GM23338 (cell line): ENCODE data around the gene DLST. TPM values are rescaled to one million over a fixed set of nuclear protein-coding genes. Genes with fewer than 3 reads are reported as not detected.

Source experiments
- ATAC-seq: fragments of 200-7000 bp; cut with Tn5 transposase; 3 replicates; pipeline ENCODE4 v1.9.1; 2020
- DNase-seq: peaks from one replicate; pipeline ENCODE4 v3.0.0-alpha.2; 2015; ENCODE audit warnings: low spot score
- H2AFZ ChIP-seq: fragments of 200-600 bp; sonication (generic); 2 replicates; pipeline ENCODE4 v1.8.0; 2016; ENCODE audit warnings: antibody characterized with exemption, mild to moderate bottlenecking, moderate library complexity
- H3F3A ChIP-seq: fragments of 200-600 bp; sonication (generic); replicated peaks from 2 replicates; pipeline ENCODE4 v1.8.0; 2017; ENCODE audit warnings: antibody characterized with exemption, mixed run types, low read depth
- H3K27ac ChIP-seq: fragments of 200-600 bp; sonication (generic); 2 replicates; pipeline ENCODE4 v1.6.1; 2016; ENCODE audit warnings: low read depth
- H3K27me3 ChIP-seq: fragments of 200-600 bp; sonication (generic); 2 replicates; pipeline ENCODE4 v1.8.0; 2016; ENCODE audit warnings: mild to moderate bottlenecking, mixed run types, moderate library complexity; ENCODE audit not compliant: insufficient read depth
- H3K36me3 ChIP-seq: fragments of 200-600 bp; sonication (generic); 2 replicates; pipeline ENCODE4 v1.8.0; 2016; ENCODE audit warnings: mild to moderate bottlenecking; ENCODE audit not compliant: insufficient read depth
- H3K4me1 ChIP-seq: fragments of 200-600 bp; sonication (generic); 2 replicates; pipeline ENCODE4 v1.8.0; 2016; ENCODE audit warnings: mild to moderate bottlenecking, moderate library complexity; ENCODE audit not compliant: insufficient read depth
- H3K4me2 ChIP-seq: fragments of 200-600 bp; sonication (generic); 2 replicates; pipeline ENCODE4 v1.7.1; 2017; ENCODE audit warnings: mixed run types
- H3K4me3 ChIP-seq: fragments of 200-600 bp; sonication (generic); 2 replicates; pipeline ENCODE4 v1.6.1; 2016; ENCODE audit warnings: mixed run types
- H3K79me2 ChIP-seq: fragments of 200-600 bp; sonication (generic); replicated peaks from 2 replicates; pipeline ENCODE4 v1.8.0; 2017; ENCODE audit warnings: mild to moderate bottlenecking; ENCODE audit not compliant: insufficient read depth
- H3K9me2 ChIP-seq: fragments of 200-600 bp; sonication (generic); 2 replicates; pipeline ENCODE4 v1.8.0; 2017; ENCODE audit not compliant: insufficient read depth
- H4K20me1 ChIP-seq: fragments of 200-600 bp; sonication (generic); replicated peaks from 2 replicates; pipeline ENCODE4 v1.8.0; 2017; ENCODE audit warnings: mild to moderate bottlenecking; ENCODE audit not compliant: insufficient read depth
- H3K27ac Mint-ChIP-seq: 2 replicates; pipeline ENCODE4 v1.8.0; 2020; ENCODE audit warnings: inconsistent platforms, mild to moderate bottlenecking, moderate library complexity, mixed read lengths
- H3K27me3 Mint-ChIP-seq: 3 replicates; pipeline ENCODE4 v1.8.0; 2022; ENCODE audit warnings: low read depth, mild to moderate bottlenecking, moderate library complexity, mixed read lengths, inconsistent platforms; ENCODE audit not compliant: insufficient read depth, poor library complexity
- H3K36me3 Mint-ChIP-seq: 3 replicates; pipeline ENCODE4 v1.8.0; 2021; ENCODE audit warnings: low read depth, mild to moderate bottlenecking, inconsistent platforms, moderate library complexity, mixed read lengths
- H3K4me1 Mint-ChIP-seq: 3 replicates; pipeline ENCODE4 v1.8.0; 2020; ENCODE audit warnings: mild to moderate bottlenecking, inconsistent platforms, mixed read lengths
- H3K4me3 Mint-ChIP-seq: 3 replicates; pipeline ENCODE4 v1.8.0; 2021; ENCODE audit warnings: moderate library complexity, mild to moderate bottlenecking, inconsistent platforms, mixed read lengths
- H3K9me3 Mint-ChIP-seq: 3 replicates; pipeline ENCODE4 v1.8.0; 2020; ENCODE audit warnings: moderate library complexity, mild to moderate bottlenecking, inconsistent platforms, mixed read lengths
- CREB1 ChIP-seq: fragments of 250-450 bp; sonication (Bioruptor Pico); IDR thresholded peaks from 2 replicates; pipeline ENCODE4 v1.5.0; 2020; ENCODE audit warnings: low read depth, mild to moderate bottlenecking, moderate library complexity
- EZH2 ChIP-seq: fragments of 200-600 bp; sonication (generic); IDR thresholded peaks from one replicate; pipeline ENCODE4 v1.8.0; 2017; ENCODE audit warnings: antibody characterized with exemption, mild to moderate bottlenecking, low read depth; ENCODE audit not compliant: unreplicated experiment
- EZH2phosphoT487 ChIP-seq: fragments of 200-600 bp; sonication (generic); IDR thresholded peaks from one replicate; pipeline ENCODE4 v1.8.1; 2018; ENCODE audit warnings: antibody characterized with exemption; ENCODE audit not compliant: unreplicated experiment
- JUNB ChIP-seq: IDR thresholded peaks from one replicate; pipeline ENCODE4 v1.6.1; 2016; ENCODE audit warnings: antibody characterized with exemption; ENCODE audit not compliant: unreplicated experiment
- NANOG ChIP-seq: IDR thresholded peaks from 2 replicates; pipeline ENCODE4 v1.6.1; 2016; ENCODE audit warnings: antibody characterized with exemption, borderline replicate concordance
- POLR2AphosphoS5 ChIP-seq: IDR thresholded peaks from 2 replicates; pipeline ENCODE4 v1.6.1; 2016; ENCODE audit warnings: antibody characterized with exemption, low read depth
- STAT1 ChIP-seq: IDR thresholded peaks from one replicate; pipeline ENCODE4 v1.6.1; 2016; ENCODE audit warnings: antibody characterized with exemption; ENCODE audit not compliant: unreplicated experiment
- ZNF114 ChIP-seq: fragments of 250-450 bp; sonication (Bioruptor Pico); IDR thresholded peaks from 2 replicates; pipeline ENCODE4 v1.5.0; 2020; ENCODE audit warnings: mild to moderate bottlenecking, moderate library complexity
- ZNF331 ChIP-seq: fragments of 250-450 bp; sonication (Bioruptor Pico); IDR thresholded peaks from 2 replicates; pipeline ENCODE4 v1.5.0; 2020; ENCODE audit warnings: low read depth, mild to moderate bottlenecking, moderate library complexity
- polyA plus RNA-seq: library from polyadenylated mRNA; unstranded; fragments of >200 nt; fragmentation: Nextera tagmentation; extraction: Ambion mirVana; gene quantifications from 2 replicates; pipeline ENCODE4 v1.2.1, GENCODE V29; 2016
- total RNA-seq: library from RNA; depleted of rRNA; stranded (reverse); fragments of >200 nt; shearing (Covaris generic); gene quantifications from 2 replicates; pipeline ENCODE4 v1.2.3, GENCODE V29; 2014
- TF ChIP-seq, protein P1 (sequence below): IDR thresholded peaks from one replicate; pipeline ENCODE4 v1.6.1; 2018; ENCODE audit warnings: antibody characterized with exemption; ENCODE audit not compliant: unreplicated experiment
- TF ChIP-seq, protein P2 (sequence below), 2 experiments: fragments of 200-600 bp in 1 of 2; sonication (generic) in 1 of 2; conservative IDR thresholded peaks; 2 replicates each; pipeline versions ENCODE4 v1.5.1 to v1.6.1; 2016 to 2017; ENCODE audit warnings: antibody characterized with exemption in 2 of 2, low read depth in 2 of 2, mild to moderate bottlenecking in 2 of 2, moderate library complexity in 1 of 2
- TF ChIP-seq, protein P3 (sequence below): fragments of 250-450 bp; sonication (Bioruptor Pico); IDR thresholded peaks from 2 replicates; pipeline ENCODE4 v1.5.0; 2020; ENCODE audit warnings: mild to moderate bottlenecking, moderate library complexity
- TF ChIP-seq, protein P4 (sequence below): IDR thresholded peaks from 2 replicates; pipeline ENCODE4 v1.6.1; 2016; ENCODE audit warnings: antibody characterized with exemption

The DLST gene
- total and polyA plus RNA-seq, 2 experiments from 2014 or later: 11.2 to 106 TPM

DNA sequence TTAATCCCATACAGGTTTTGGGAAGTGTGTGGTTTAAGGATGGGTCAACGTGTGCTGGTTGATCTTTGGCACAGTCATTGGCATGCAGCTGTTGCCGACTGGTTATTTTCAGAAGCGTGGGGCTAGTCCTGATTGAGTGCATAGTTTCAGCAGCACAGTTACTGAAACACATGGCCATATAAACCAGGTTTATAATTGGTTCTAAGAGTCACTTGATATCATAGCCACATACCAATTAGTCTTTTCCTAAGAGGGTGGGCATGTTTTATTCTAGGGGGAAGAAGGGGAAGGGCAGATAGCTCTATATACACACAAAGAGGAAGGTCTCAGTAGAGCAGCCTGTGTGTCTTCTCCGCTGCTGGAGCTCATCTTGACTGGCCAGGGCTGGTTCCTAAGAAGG is 52.3 kb downstream of the DLST start:
- Mint-ChIP-seq H3K9me3 (no peaks in the 10 kb centered on the region), H3K36me3 (no peaks in the 10 kb centered on the region), H3K4me1 (no peaks in the 10 kb centered on the region; the same call in 2 of the 3 replicates), H3K27me3 (peaks cover 3% of the 10 kb centered on the region), H3K27ac (no peak overlapping the region), H3K4me3 (no peak overlapping the region)
- H3K27me3 ChIP-seq: no peaks in the 10 kb centered on the region
- H3F3A ChIP-seq: no peaks in the 10 kb centered on the region
- DNase-seq: no peak
- H3K9me2 ChIP-seq: no peaks in the 10 kb centered on the region
- H3K4me1 ChIP-seq: no peaks in the 10 kb centered on the region
- H3K4me3 ChIP-seq: no peak overlapping the region
- H3K4me2 ChIP-seq: no peak overlapping the region
- peak overlapping the region; percentile 95 for H2AFZ ChIP-seq
- no peaks in the 10 kb centered on the region for H3K36me3 ChIP-seq
- ATAC-seq: no peak; the same call in 2 of the 3 replicates
- no peaks in the 10 kb centered on the region for H4K20me1 ChIP-seq
- H3K79me2 ChIP-seq: no peaks in the 10 kb centered on the region
- no peak for TF ChIP-seq CREB1 (CRISPR knock-in tag)
- no peak for TF ChIP-seq STAT1
- no peak for TF ChIP-seq EZH2phosphoT487
- TF ChIP-seq, protein P1, sequence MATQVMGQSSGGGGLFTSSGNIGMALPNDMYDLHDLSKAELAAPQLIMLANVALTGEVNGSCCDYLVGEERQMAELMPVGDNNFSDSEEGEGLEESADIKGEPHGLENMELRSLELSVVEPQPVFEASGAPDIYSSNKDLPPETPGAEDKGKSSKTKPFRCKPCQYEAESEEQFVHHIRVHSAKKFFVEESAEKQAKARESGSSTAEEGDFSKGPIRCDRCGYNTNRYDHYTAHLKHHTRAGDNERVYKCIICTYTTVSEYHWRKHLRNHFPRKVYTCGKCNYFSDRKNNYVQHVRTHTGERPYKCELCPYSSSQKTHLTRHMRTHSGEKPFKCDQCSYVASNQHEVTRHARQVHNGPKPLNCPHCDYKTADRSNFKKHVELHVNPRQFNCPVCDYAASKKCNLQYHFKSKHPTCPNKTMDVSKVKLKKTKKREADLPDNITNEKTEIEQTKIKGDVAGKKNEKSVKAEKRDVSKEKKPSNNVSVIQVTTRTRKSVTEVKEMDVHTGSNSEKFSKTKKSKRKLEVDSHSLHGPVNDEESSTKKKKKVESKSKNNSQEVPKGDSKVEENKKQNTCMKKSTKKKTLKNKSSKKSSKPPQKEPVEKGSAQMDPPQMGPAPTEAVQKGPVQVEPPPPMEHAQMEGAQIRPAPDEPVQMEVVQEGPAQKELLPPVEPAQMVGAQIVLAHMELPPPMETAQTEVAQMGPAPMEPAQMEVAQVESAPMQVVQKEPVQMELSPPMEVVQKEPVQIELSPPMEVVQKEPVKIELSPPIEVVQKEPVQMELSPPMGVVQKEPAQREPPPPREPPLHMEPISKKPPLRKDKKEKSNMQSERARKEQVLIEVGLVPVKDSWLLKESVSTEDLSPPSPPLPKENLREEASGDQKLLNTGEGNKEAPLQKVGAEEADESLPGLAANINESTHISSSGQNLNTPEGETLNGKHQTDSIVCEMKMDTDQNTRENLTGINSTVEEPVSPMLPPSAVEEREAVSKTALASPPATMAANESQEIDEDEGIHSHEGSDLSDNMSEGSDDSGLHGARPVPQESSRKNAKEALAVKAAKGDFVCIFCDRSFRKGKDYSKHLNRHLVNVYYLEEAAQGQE: no peak
- TF ChIP-seq EZH2: no peak
- TF ChIP-seq NANOG: no peak
- TF ChIP-seq, protein P2, sequence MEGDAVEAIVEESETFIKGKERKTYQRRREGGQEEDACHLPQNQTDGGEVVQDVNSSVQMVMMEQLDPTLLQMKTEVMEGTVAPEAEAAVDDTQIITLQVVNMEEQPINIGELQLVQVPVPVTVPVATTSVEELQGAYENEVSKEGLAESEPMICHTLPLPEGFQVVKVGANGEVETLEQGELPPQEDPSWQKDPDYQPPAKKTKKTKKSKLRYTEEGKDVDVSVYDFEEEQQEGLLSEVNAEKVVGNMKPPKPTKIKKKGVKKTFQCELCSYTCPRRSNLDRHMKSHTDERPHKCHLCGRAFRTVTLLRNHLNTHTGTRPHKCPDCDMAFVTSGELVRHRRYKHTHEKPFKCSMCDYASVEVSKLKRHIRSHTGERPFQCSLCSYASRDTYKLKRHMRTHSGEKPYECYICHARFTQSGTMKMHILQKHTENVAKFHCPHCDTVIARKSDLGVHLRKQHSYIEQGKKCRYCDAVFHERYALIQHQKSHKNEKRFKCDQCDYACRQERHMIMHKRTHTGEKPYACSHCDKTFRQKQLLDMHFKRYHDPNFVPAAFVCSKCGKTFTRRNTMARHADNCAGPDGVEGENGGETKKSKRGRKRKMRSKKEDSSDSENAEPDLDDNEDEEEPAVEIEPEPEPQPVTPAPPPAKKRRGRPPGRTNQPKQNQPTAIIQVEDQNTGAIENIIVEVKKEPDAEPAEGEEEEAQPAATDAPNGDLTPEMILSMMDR (conservative IDR thresholded peaks at IDR 0.05; ENCODE audit: low read depth in 2 of 2): no peak
- no peak for TF ChIP-seq ZNF331 (CRISPR knock-in tag)
- no peak for TF ChIP-seq ZNF114 (CRISPR knock-in tag)
- TF ChIP-seq, protein P3, sequence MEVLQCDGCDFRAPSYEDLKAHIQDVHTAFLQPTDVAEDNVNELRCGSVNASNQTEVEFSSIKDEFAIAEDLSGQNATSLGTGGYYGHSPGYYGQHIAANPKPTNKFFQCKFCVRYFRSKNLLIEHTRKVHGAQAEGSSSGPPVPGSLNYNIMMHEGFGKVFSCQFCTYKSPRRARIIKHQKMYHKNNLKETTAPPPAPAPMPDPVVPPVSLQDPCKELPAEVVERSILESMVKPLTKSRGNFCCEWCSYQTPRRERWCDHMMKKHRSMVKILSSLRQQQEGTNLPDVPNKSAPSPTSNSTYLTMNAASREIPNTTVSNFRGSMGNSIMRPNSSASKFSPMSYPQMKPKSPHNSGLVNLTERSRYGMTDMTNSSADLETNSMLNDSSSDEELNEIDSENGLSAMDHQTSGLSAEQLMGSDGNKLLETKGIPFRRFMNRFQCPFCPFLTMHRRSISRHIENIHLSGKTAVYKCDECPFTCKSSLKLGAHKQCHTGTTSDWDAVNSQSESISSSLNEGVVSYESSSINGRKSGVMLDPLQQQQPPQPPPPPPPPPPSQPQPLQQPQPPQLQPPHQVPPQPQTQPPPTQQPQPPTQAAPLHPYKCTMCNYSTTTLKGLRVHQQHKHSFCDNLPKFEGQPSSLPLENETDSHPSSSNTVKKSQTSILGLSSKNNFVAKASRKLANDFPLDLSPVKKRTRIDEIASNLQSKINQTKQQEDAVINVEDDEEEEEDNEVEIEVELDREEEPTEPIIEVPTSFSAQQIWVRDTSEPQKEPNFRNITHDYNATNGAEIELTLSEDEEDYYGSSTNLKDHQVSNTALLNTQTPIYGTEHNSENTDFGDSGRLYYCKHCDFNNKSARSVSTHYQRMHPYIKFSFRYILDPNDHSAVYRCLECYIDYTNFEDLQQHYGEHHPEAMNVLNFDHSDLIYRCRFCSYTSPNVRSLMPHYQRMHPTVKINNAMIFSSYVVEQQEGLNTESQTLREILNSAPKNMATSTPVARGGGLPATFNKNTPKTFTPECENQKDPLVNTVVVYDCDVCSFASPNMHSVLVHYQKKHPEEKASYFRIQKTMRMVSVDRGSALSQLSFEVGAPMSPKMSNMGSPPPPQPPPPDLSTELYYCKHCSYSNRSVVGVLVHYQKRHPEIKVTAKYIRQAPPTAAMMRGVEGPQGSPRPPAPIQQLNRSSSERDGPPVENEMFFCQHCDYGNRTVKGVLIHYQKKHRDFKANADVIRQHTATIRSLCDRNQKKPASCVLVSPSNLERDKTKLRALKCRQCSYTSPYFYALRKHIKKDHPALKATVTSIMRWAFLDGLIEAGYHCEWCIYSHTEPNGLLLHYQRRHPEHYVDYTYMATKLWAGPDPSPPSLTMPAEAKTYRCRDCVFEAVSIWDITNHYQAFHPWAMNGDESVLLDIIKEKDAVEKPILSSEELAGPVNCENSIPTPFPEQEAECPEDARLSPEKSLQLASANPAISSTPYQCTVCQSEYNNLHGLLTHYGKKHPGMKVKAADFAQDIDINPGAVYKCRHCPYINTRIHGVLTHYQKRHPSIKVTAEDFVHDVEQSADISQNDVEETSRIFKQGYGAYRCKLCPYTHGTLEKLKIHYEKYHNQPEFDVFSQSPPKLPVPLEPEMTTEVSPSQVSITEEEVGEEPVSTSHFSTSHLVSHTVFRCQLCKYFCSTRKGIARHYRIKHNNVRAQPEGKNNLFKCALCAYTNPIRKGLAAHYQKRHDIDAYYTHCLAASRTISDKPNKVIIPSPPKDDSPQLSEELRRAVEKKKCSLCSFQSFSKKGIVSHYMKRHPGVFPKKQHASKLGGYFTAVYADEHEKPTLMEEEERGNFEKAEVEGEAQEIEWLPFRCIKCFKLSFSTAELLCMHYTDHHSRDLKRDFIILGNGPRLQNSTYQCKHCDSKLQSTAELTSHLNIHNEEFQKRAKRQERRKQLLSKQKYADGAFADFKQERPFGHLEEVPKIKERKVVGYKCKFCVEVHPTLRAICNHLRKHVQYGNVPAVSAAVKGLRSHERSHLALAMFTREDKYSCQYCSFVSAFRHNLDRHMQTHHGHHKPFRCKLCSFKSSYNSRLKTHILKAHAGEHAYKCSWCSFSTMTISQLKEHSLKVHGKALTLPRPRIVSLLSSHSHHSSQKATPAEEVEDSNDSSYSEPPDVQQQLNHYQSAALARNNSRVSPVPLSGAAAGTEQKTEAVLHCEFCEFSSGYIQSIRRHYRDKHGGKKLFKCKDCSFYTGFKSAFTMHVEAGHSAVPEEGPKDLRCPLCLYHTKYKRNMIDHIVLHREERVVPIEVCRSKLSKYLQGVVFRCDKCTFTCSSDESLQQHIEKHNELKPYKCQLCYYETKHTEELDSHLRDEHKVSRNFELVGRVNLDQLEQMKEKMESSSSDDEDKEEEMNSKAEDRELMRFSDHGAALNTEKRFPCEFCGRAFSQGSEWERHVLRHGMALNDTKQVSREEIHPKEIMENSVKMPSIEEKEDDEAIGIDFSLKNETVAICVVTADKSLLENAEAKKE (CRISPR knock-in tag): no peak
- TF ChIP-seq POLR2AphosphoS5: no peak
- TF ChIP-seq, protein P4, sequence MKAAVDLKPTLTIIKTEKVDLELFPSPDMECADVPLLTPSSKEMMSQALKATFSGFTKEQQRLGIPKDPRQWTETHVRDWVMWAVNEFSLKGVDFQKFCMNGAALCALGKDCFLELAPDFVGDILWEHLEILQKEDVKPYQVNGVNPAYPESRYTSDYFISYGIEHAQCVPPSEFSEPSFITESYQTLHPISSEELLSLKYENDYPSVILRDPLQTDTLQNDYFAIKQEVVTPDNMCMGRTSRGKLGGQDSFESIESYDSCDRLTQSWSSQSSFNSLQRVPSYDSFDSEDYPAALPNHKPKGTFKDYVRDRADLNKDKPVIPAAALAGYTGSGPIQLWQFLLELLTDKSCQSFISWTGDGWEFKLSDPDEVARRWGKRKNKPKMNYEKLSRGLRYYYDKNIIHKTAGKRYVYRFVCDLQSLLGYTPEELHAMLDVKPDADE: no peak
- no peak for TF ChIP-seq JUNB
- no peak overlapping the region for H3K27ac ChIP-seq
